HEK293 (cell line): ENCODE results near the gene DOCK4.

Experiments
- CTCF ChIA-PET: fragments of 350-600 bp; formaldehyde crosslinking; extraction: SDS; loops from one replicate; lab custom pipeline; 2021; ENCODE audit warnings: antibody characterized with exemption; lab: Yijun Ruan, JAX
- POLR2A ChIA-PET: fragments of 300-600 bp; formaldehyde crosslinking; extraction: SDS; loops from one replicate; lab custom pipeline; 2020; ENCODE audit warnings: antibody characterized with exemption, inconsistent platforms; lab: Yijun Ruan, JAX
- H3K27ac ChIP-seq: fragments of 200-500 bp; sonication (Bioruptor generic); 2 replicates; pipeline ENCODE4 v1.5.1; 2014; ENCODE audit warnings: low read depth, low read length, control low read depth, inconsistent platforms; ENCODE audit errors: extremely low read depth
- H3K36me3 ChIP-seq, 2 experiments: fragments of 200-500 bp in 1 of 2; sonication (Bioruptor generic) in 1 of 2; 1 replicate in 1 of 2; 2 replicates in 1 of 2; pipeline ENCODE4 v1.5.1; 2014 to 2017; ENCODE audit warnings: inconsistent platforms in 2 of 2, low read length in 2 of 2; ENCODE audit not compliant: control insufficient read depth in 2 of 2, insufficient read depth in 1 of 2
- H3K4me1 ChIP-seq: fragments of 200-500 bp; sonication (Bioruptor generic); 2 replicates; pipeline ENCODE4 v1.5.1; 2014; ENCODE audit warnings: mild to moderate bottlenecking, low read length, inconsistent platforms; ENCODE audit not compliant: control insufficient read depth, insufficient read depth
- H3K4me3 ChIP-seq: 2 replicates; pipeline ENCODE4 v1.5.1; 2011; ENCODE audit warnings: low read depth, mild to moderate bottlenecking, control low read depth, low read length, moderate library complexity
- H3K9me3 ChIP-seq: fragments of 200-500 bp; sonication (Bioruptor generic); 2 replicates; pipeline ENCODE4 v1.5.1; 2014; ENCODE audit warnings: low read depth, low read length, inconsistent platforms; ENCODE audit not compliant: control insufficient read depth, insufficient read depth
- BCL6B ChIP-seq: fragments of 450-650 bp; formaldehyde crosslinking; IDR thresholded peaks from 2 replicates; pipeline ENCODE4 v1.5.1; 2017; ENCODE audit warnings: missing biosample characterization, missing genetic modification characterization
- GLI2 ChIP-seq: fragments of 450-650 bp; formaldehyde crosslinking; IDR thresholded peaks from 2 replicates; pipeline ENCODE4; 2017; ENCODE audit warnings: missing biosample characterization, missing genetic modification characterization, low read depth, borderline replicate concordance
- GLI4 ChIP-seq: fragments of 450-650 bp; formaldehyde crosslinking; IDR thresholded peaks from 2 replicates; pipeline ENCODE4 v1.5.1; 2016; ENCODE audit warnings: missing biosample characterization, missing genetic modification characterization
- HOXA7 ChIP-seq: sonication (generic); formaldehyde crosslinking; IDR thresholded peaks from 2 replicates; pipeline ENCODE4 v1.8.1; 2022; ENCODE audit warnings: missing genetic modification reagents, borderline replicate concordance
- IKZF3 ChIP-seq: fragments of 450-650 bp; IDR thresholded peaks from 2 replicates; pipeline ENCODE4 v1.5.0; 2018; ENCODE audit warnings: missing biosample characterization, mild to moderate bottlenecking, missing genetic modification characterization, moderate library complexity
- MYNN ChIP-seq: fragments of 450-650 bp; formaldehyde crosslinking; IDR thresholded peaks from 2 replicates; pipeline ENCODE4 v1.5.1; 2016; ENCODE audit warnings: missing biosample characterization, missing genetic modification characterization, borderline replicate concordance
- ZBTB44 ChIP-seq: fragments of 450-650 bp; IDR thresholded peaks from 2 replicates; pipeline ENCODE4 v1.5.1; 2018; ENCODE audit warnings: missing biosample characterization, mild to moderate bottlenecking, missing genetic modification characterization
- ZBTB48 ChIP-seq: fragments of 450-650 bp; formaldehyde crosslinking; IDR thresholded peaks from 2 replicates; pipeline ENCODE4 v1.5.1; 2016; ENCODE audit warnings: missing biosample characterization, missing genetic modification characterization
- ZNF112 ChIP-seq: fragments of 450-650 bp; formaldehyde crosslinking; IDR thresholded peaks from 2 replicates; pipeline ENCODE4 v1.5.0; 2017; ENCODE audit warnings: missing biosample characterization, missing genetic modification characterization
- ZNF169 ChIP-seq: fragments of 450-650 bp; formaldehyde crosslinking; IDR thresholded peaks from 2 replicates; pipeline ENCODE4 v1.5.1; 2016; ENCODE audit warnings: missing biosample characterization, missing genetic modification characterization
- ZNF211 ChIP-seq: fragments of 450-650 bp; formaldehyde crosslinking; IDR thresholded peaks from 2 replicates; pipeline ENCODE4 v1.5.1; 2016; ENCODE audit warnings: low read depth, missing biosample characterization, missing genetic modification characterization
- ZNF394 ChIP-seq: fragments of 450-650 bp; formaldehyde crosslinking; IDR thresholded peaks from 2 replicates; pipeline ENCODE4 v1.5.1; 2016; ENCODE audit warnings: missing biosample characterization, missing genetic modification characterization, mild to moderate bottlenecking, moderate library complexity, borderline replicate concordance
- ZNF530 ChIP-seq: fragments of 450-650 bp; formaldehyde crosslinking; IDR thresholded peaks from 2 replicates; pipeline ENCODE4 v1.5.1; 2016; ENCODE audit warnings: low read depth, missing biosample characterization, missing genetic modification characterization
- ZNF76 ChIP-seq: fragments of 450-650 bp; formaldehyde crosslinking; IDR thresholded peaks from 2 replicates; pipeline ENCODE4; 2016; ENCODE audit warnings: low read depth, missing biosample characterization, missing genetic modification characterization, borderline replicate concordance
- ZNF776 ChIP-seq: fragments of 450-650 bp; formaldehyde crosslinking; IDR thresholded peaks from 2 replicates; pipeline ENCODE4 v1.5.0; 2017; ENCODE audit warnings: missing biosample characterization, missing genetic modification characterization, borderline replicate concordance
- ZNF830 ChIP-seq: fragments of 450-650 bp; IDR thresholded peaks from 2 replicates; pipeline ENCODE4 v1.5.0; 2018; ENCODE audit warnings: missing biosample characterization, missing genetic modification characterization, low read depth, mild to moderate bottlenecking, moderate library complexity
- ZSCAN30 ChIP-seq: fragments of 450-650 bp; IDR thresholded peaks from 2 replicates; pipeline ENCODE4 v1.5.1; 2018; ENCODE audit warnings: missing biosample characterization, mild to moderate bottlenecking, missing genetic modification characterization, moderate library complexity
- TF ChIP-seq, protein P1 (sequence below): fragments of 450-650 bp; formaldehyde crosslinking; IDR thresholded peaks from 2 replicates; pipeline ENCODE4 v1.5.1; 2016; ENCODE audit warnings: missing biosample characterization, missing genetic modification characterization
- TF ChIP-seq, protein P2 (sequence below): IDR thresholded peaks from 2 replicates; pipeline ENCODE4 v1.6.1; 2011; ENCODE audit warnings: mild to moderate bottlenecking, low read depth, low read length, borderline replicate concordance

DOCK4 gene

GRCh38 chr7:112076324-112076723 lies 129.9 kb downstream of the DOCK4 start:
- Histone ChIP-seq H3K4me3 (no peak overlapping the region), H3K27ac (no peak overlapping the region)
- CTCF ChIA-PET: interaction anchor here (0.8 kb wide), 1 partner anchor 23 kb away, joined by 4 read pairs; no protein-coding TSS in a partner anchor
- no peak for TF ChIP-seq MYNN (tag by site-specific recombination)
- TF ChIP-seq GLI4: no peak
- no peak for TF ChIP-seq ZNF112 (tag by site-specific recombination)
- no peak for TF ChIP-seq ZBTB48 (tag by site-specific recombination)
- TF ChIP-seq HOXA7 (CRISPR knock-in tag): no peak
- TF ChIP-seq, protein P1, sequence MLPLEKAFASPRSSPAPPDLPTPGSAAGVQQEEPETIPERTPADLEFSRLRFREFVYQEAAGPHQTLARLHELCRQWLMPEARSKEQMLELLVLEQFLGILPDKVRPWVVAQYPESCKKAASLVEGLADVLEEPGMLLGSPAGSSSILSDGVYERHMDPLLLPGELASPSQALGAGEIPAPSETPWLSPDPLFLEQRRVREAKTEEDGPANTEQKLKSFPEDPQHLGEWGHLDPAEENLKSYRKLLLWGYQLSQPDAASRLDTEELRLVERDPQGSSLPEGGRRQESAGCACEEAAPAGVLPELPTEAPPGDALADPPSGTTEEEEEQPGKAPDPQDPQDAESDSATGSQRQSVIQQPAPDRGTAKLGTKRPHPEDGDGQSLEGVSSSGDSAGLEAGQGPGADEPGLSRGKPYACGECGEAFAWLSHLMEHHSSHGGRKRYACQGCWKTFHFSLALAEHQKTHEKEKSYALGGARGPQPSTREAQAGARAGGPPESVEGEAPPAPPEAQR (tag by site-specific recombination): no peak
- TF ChIP-seq, all 188 proteins: peak for 0
- Histone ChIP-seq H3K36me3 (no peaks in the 10 kb centered on the region), H3K9me3 (no peaks in the 10 kb centered on the region), H3K4me1 (peaks cover 4% of the 10 kb centered on the region; the same call in 1 of the 2 replicates)
- POLR2A ChIA-PET: no interaction called here

- TF ChIP-seq ZNF776 (tag by site-specific recombination): no peak
- TF ChIP-seq BCL6B: no peak
- no peak for TF ChIP-seq ZNF394 (tag by site-specific recombination)
- TF ChIP-seq, protein P2, sequence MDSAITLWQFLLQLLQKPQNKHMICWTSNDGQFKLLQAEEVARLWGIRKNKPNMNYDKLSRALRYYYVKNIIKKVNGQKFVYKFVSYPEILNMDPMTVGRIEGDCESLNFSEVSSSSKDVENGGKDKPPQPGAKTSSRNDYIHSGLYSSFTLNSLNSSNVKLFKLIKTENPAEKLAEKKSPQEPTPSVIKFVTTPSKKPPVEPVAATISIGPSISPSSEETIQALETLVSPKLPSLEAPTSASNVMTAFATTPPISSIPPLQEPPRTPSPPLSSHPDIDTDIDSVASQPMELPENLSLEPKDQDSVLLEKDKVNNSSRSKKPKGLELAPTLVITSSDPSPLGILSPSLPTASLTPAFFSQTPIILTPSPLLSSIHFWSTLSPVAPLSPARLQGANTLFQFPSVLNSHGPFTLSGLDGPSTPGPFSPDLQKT: no peak
- no peak for TF ChIP-seq ZNF211 (tag by site-specific recombination)
- TF ChIP-seq ZNF530 (tag by site-specific recombination): no peak
- TF ChIP-seq ZNF830 (tag by site-specific recombination): no peak
- no peak for TF ChIP-seq ZNF76 (tag by site-specific recombination)
- TF ChIP-seq ZBTB44 (tag by site-specific recombination): no peak
- no peak for TF ChIP-seq GLI2 (tag by site-specific recombination)
- no peak for TF ChIP-seq ZSCAN30 (tag by site-specific recombination)
- TF ChIP-seq ZNF169 (tag by site-specific recombination): no peak
- no peak for TF ChIP-seq IKZF3 (tag by site-specific recombination)
- CTCF ChIA-PET: no interaction called here
- no peaks in the 10 kb centered on the region for H3K9me3 ChIP-seq
- no peak overlapping the region for H3K27ac ChIP-seq
- H3K4me3 ChIP-seq: no peak overlapping the region
- H3K4me1 ChIP-seq: no peaks in the 10 kb centered on the region
- POLR2A ChIA-PET: no interaction called here
- H3K36me3 ChIP-seq: no peaks in the 10 kb centered on the region
Observed at GRCh38 chr7:112074464-112074863, 131.7 kb downstream of the DOCK4 start.
